H9 (cell line): ENCODE data around the gene EDEM2. TPM values are rescaled to one million over a fixed set of nuclear protein-coding genes. Genes with fewer than 3 reads are reported as not detected.
A peak's percentile ranks its signal among the peaks of the same experiment; 100 is the strongest.

Experiments used
- DNase-seq: peaks from one replicate; pipeline ENCODE4 v3.0.0-alpha.2; 2017
- H2AFZ ChIP-seq: one replicate; pipeline ENCODE4 v1.6.1; 2013; ENCODE audit warnings: mild to moderate bottlenecking, low read length, control low read depth, moderate library complexity
- H2AK5ac ChIP-seq: 2 replicates; pipeline ENCODE4 v1.6.1; 2013; ENCODE audit warnings: low read length, control low read depth, mixed read lengths; ENCODE audit not compliant: insufficient read length
- H2BK120ac ChIP-seq: one replicate; pipeline ENCODE4 v1.6.1; 2013; ENCODE audit warnings: low read depth, mild to moderate bottlenecking, low read length, control low read depth, inconsistent platforms; ENCODE audit not compliant: poor library complexity, severe bottlenecking
- H2BK12ac ChIP-seq: 2 replicates; pipeline ENCODE4 v1.6.1; 2013; ENCODE audit warnings: low read length, control low read depth, mixed read lengths, low read depth; ENCODE audit not compliant: insufficient read length
- H2BK15ac ChIP-seq: 2 replicates; pipeline ENCODE4 v1.6.1; 2013; ENCODE audit warnings: low read depth, low read length, control low read depth
- H2BK20ac ChIP-seq: one replicate; pipeline ENCODE4 v1.6.1; 2013; ENCODE audit warnings: low read depth, mild to moderate bottlenecking, low read length, control low read depth, inconsistent platforms; ENCODE audit not compliant: poor library complexity, severe bottlenecking
- H2BK5ac ChIP-seq: 2 replicates; pipeline ENCODE4 v1.6.1; 2013; ENCODE audit warnings: low read length, control low read depth, mixed read lengths; ENCODE audit not compliant: insufficient read length
- H3K14ac ChIP-seq: 2 replicates; pipeline ENCODE4 v1.6.1; 2013; ENCODE audit warnings: low read length, control low read depth; ENCODE audit not compliant: insufficient read depth
- H3K18ac ChIP-seq: 2 replicates; pipeline ENCODE4 v1.6.1; 2013; ENCODE audit warnings: low read depth, mild to moderate bottlenecking, mixed read lengths, low read length, control low read depth; ENCODE audit not compliant: insufficient read length
- H3K23ac ChIP-seq: 2 replicates; pipeline ENCODE4 v1.6.1; 2013; ENCODE audit warnings: low read length, control low read depth, mixed read lengths, low read depth; ENCODE audit not compliant: insufficient read length
- H3K23me2 ChIP-seq: 2 replicates; pipeline ENCODE4 v1.6.1; 2013; ENCODE audit warnings: low read depth, mild to moderate bottlenecking, mixed read lengths, low read length, control low read depth; ENCODE audit not compliant: insufficient read length, poor library complexity, severe bottlenecking
- H3K27ac ChIP-seq: 2 replicates; pipeline ENCODE4 v1.5.1; 2013; ENCODE audit warnings: low read length, control low read depth, mixed read lengths, low read depth; ENCODE audit not compliant: insufficient read length
- H3K27me3 ChIP-seq: 2 replicates; pipeline ENCODE4 v1.6.1; 2013; ENCODE audit warnings: low read length, control low read depth, inconsistent platforms; ENCODE audit not compliant: insufficient read depth
- H3K4ac ChIP-seq: 2 replicates; pipeline ENCODE4 v1.6.1; 2013; ENCODE audit warnings: low read depth, mild to moderate bottlenecking, control low read depth, inconsistent platforms, low read length, moderate library complexity
- H3K4me1 ChIP-seq: 2 replicates; pipeline ENCODE4 v1.6.1; 2013; ENCODE audit warnings: low read length, control low read depth, inconsistent platforms; ENCODE audit not compliant: insufficient read depth
- H3K4me2 ChIP-seq: 2 replicates; pipeline ENCODE4 v1.6.1; 2013; ENCODE audit warnings: low read length, control low read depth, mixed read lengths; ENCODE audit not compliant: insufficient read length, insufficient read depth
- H3K56ac ChIP-seq: 2 replicates; pipeline ENCODE4 v1.6.1; 2013; ENCODE audit warnings: low read depth, mild to moderate bottlenecking, mixed read lengths, low read length, control low read depth; ENCODE audit not compliant: insufficient read length
- H3K79me1 ChIP-seq: 2 replicates; pipeline ENCODE4 v1.6.1; 2013; ENCODE audit warnings: low read depth, mild to moderate bottlenecking, moderate library complexity, low read length, control low read depth, inconsistent platforms; ENCODE audit not compliant: insufficient read depth, poor library complexity, severe bottlenecking
- H3K79me2 ChIP-seq: 2 replicates; pipeline ENCODE4 v1.6.1; 2013; ENCODE audit warnings: low read length, control low read depth, inconsistent platforms; ENCODE audit not compliant: insufficient read depth
- H3K9ac ChIP-seq: 2 replicates; pipeline ENCODE4 v1.6.1; 2013; ENCODE audit warnings: low read length, control low read depth, mixed read lengths; ENCODE audit not compliant: insufficient read length; ENCODE audit errors: extremely low read depth
- H3K9me3 ChIP-seq: one replicate; pipeline ENCODE4 v1.6.1; 2013; ENCODE audit warnings: low read depth, low read length, inconsistent platforms; ENCODE audit not compliant: control insufficient read depth
- H3T11ph ChIP-seq: one replicate; pipeline ENCODE4 v1.6.1; 2013; ENCODE audit warnings: mild to moderate bottlenecking, low read length, control low read depth, inconsistent platforms
- H4K20me1 ChIP-seq: one replicate; pipeline ENCODE4 v1.6.1; 2013; ENCODE audit not compliant: control insufficient read depth, insufficient read length, insufficient read depth
- H4K5ac ChIP-seq: 2 replicates; pipeline ENCODE4 v1.6.1; 2013; ENCODE audit warnings: low read depth, mild to moderate bottlenecking, mixed read lengths, low read length, control low read depth; ENCODE audit not compliant: insufficient read length
- H4K8ac ChIP-seq: replicated peaks from 2 replicates; pipeline ENCODE4 v1.6.1; 2013; ENCODE audit warnings: low read length, control low read depth, mixed read lengths, low read depth; ENCODE audit not compliant: insufficient read length
- H4K91ac ChIP-seq: 2 replicates; pipeline ENCODE4 v1.6.1; 2013; ENCODE audit warnings: low read depth, mild to moderate bottlenecking, moderate library complexity, mixed read lengths, low read length, control low read depth; ENCODE audit not compliant: insufficient read length
- H3K27ac Mint-ChIP-seq, 3 experiments: 2 replicates in 2 of 3; 3 replicates in 1 of 3; pipeline ENCODE4 v1.8.0; 2020 to 2021; ENCODE audit warnings: mixed read lengths in 3 of 3, mild to moderate bottlenecking in 1 of 3, moderate library complexity in 1 of 3
- H3K27me3 Mint-ChIP-seq: 2 replicates; pipeline ENCODE4 v1.8.0; 2021; ENCODE audit warnings: low read depth, mild to moderate bottlenecking, moderate library complexity, mixed read lengths
- H3K36me3 Mint-ChIP-seq, 3 experiments: 2 replicates in 2 of 3; 3 replicates in 1 of 3; pipeline ENCODE4 v1.8.0; 2020 to 2021; ENCODE audit warnings: low read depth in 3 of 3, mixed read lengths in 3 of 3; ENCODE audit not compliant: insufficient read depth in 1 of 3
- H3K4me1 Mint-ChIP-seq, 2 experiments: 2 replicates each; pipeline ENCODE4 v1.8.0; 2020; ENCODE audit warnings: mixed read lengths in 2 of 2
- H3K4me3 Mint-ChIP-seq, 2 experiments: 2 replicates in 1 of 2; 3 replicates in 1 of 2; pipeline ENCODE4 v1.8.0; 2020 to 2021; ENCODE audit warnings: mild to moderate bottlenecking in 2 of 2, mixed read lengths in 2 of 2, moderate library complexity in 1 of 2
- H3K9me3 Mint-ChIP-seq, 2 experiments: 2 replicates in 1 of 2; 3 replicates in 1 of 2; pipeline ENCODE4 v1.8.0; 2020; ENCODE audit warnings: mild to moderate bottlenecking in 2 of 2, mixed read lengths in 2 of 2, moderate library complexity in 1 of 2
- CTCF ChIP-seq: fragments of 200-600 bp; sonication (generic); conservative IDR thresholded peaks from 3 replicates; pipeline ENCODE4 v1.8.0; 2021; ENCODE audit warnings: antibody characterized with exemption, mild to moderate bottlenecking
- WGBS: extraction: QIAGEN DNeasy Blood & Tissue Kit; methylation state at CpG from one replicate; pipeline ENCODE4 v1.1.7; 2013; ENCODE audit warnings: missing lambda C conversion rate, low lambda C conversion rate, mixed read lengths; ENCODE audit not compliant: insufficient read length; ENCODE audit errors: extremely low coverage; 5-methylcytosine and 5-hydroxymethylcytosine counted together
- total RNA-seq: library from RNA; stranded (reverse); gene quantifications from 2 replicates; pipeline ENCODE4 v1.2.1, GENCODE V29; 2021

Gene EDEM2
- total RNA-seq, 1 experiment from 2014 or later = 27.8 TPM

DNA sequence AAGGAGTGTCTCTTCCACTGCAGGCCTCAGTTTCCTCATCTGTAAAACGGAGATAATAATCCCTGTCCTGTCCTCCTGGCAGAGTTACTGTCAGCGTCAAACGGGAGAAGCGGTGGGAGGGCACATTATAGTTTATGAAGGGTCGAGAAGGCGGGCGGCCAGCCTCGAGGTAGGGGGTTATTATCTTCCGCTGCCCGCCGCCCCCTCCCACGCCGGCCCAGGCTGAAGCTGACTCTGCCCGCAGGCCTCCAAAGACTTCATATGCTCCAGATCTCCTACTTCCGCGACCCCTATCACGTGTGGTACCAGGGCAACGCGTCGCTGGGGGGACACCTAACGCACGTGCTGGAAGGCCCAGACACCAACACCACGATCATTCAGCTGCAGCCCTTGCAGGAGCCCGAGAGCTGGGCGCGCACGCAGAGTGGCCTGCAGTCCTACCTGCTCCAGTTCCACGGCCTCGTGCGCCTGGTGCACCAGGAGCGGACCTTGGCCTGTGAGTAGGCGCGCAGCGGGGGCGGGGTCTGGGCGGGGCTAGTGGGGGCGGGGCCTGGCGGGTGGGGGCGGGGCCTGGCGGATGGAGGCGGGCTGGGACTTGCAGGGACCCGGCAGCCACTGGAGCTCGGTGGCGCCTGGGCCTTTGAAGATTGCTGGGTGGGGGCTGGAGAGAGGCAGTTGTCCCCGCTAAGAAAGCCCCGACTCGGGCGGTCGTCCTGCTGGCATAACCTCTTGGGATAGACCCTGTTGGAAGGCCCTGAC is 27.5 kb upstream of the EDEM2 start:
- Histone ChIP-seq H3K56ac (no peak overlapping the region), H3T11ph (no peak overlapping the region), H2BK5ac (no peak overlapping the region), H3K23me2 (peaks cover 11% of the 10 kb centered on the region), H3K4ac (no peak overlapping the region), H4K5ac (no peak overlapping the region), H3K14ac (peak overlapping the region; percentile 63; the same call in 1 of the 2 replicates), H2BK15ac (no peak overlapping the region), H3K4me2 (peak overlapping the region; percentile 33), H3K27me3 (no peaks in the 10 kb centered on the region; the same call in 1 of the 2 replicates), H3K79me1 (no peaks in the 10 kb centered on the region), H2AK5ac (no peak overlapping the region), H3K18ac (peak overlapping the region; percentile 90), H4K8ac (no peak overlapping the region), H4K91ac (no peak overlapping the region), H3K9me3 (no peaks in the 10 kb centered on the region), H2BK12ac (no peak overlapping the region), H3K23ac (no peak overlapping the region), H2BK120ac (no peak overlapping the region), H2BK20ac (no peak overlapping the region), H3K4me1 (peaks cover 4% of the 10 kb centered on the region; the same call in 1 of the 2 replicates), H3K9ac (no peak overlapping the region), H3K27ac (no peak overlapping the region), H3K79me2 (no peaks in the 10 kb centered on the region), H4K20me1 (no peaks in the 10 kb centered on the region), H2AFZ (no peak overlapping the region)
- DNase-seq = peak; percentile 89
- Mint-ChIP-seq H3K4me1 (peaks cover 22 to 37% of the 10 kb centered on the region in 2 experiments), H3K9me3 (no peaks in the 10 kb centered on the region), H3K27me3 (peaks cover 38% of the 10 kb centered on the region), H3K4me3 (peak overlapping the region; percentile 14 to 26; a peak in 3 of 5 replicates), H3K36me3 (peaks cover 12 to 23% (median 16%) of the 10 kb centered on the region in 3 experiments), H3K27ac (peak overlapping the region in 1 of 3 experiments; percentile 12; a peak in 1 of 7 replicates)
- no CpG with 5 or more reads among the region's 49 CpGs for WGBS
- TF ChIP-seq CTCF = no peak
